ENCODE data around the gene RIC8B.

Gene RIC8B

DNA sequence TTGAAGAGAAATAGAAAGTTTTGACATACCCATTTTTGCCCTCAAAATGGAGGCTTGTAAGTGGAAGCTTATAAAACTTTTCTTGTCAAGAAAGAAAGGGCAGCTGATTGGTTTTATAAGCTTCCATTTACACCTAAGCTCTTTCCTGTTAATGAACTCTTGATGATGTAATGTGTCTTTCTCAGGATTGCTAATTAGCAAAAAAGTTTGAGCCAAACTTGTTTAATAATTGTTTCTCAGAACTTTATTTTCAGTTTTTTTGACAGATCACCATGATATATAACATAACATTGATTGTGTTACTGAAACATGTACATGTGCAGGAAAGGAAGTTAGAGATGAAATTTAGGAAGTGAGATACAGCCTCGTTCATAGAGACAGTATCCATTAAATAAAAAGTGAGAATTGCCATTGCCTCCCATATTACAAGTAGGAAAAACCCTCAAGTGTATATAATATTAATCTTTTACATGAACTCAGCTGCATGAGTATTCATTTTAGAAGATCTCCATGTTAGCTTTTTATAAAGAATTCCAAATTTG is 26.8 kb downstream of the RIC8B start:
- FAIRE-seq (no peak), DNase-seq (ENCODE audit: insufficient read length, low spot score) (no peak)
- TF ChIP-seq CTCF (IDR thresholded peaks at IDR 0.05; ENCODE audit: insufficient read depth, missing control alignments), result no peak

GRCh38 chr12:106801830-106802533 is 27.5 kb downstream of the RIC8B start:
- no peak for FAIRE-seq
- TF ChIP-seq CTCF (IDR thresholded peaks at IDR 0.05; ENCODE audit: insufficient read depth, missing control alignments), result no peak

DNA sequence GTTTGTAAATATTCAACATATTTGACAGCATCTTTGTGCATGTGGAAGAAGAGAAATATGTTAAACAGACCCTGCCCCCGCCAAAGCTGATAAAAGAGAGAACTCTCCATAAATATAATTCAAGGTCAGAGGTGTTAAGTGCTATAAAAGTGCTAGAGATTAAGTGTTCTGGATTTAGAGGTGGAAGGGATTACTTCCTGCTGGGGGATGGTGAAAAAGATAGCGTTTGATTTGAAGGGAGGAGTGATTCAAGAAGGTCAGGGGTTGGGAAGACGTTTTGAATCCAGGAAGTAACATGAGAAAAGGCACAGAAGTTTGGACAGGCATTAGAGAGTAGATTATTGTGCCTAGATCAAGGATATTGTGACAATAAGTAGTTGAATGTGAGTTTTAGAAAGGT is 30.2 kb downstream of the RIC8B start:
- no peak for DNase-seq (ENCODE audit: insufficient read length, low spot score)
- no peak for TF ChIP-seq CTCF (IDR thresholded peaks at IDR 0.05; ENCODE audit: insufficient read depth, missing control alignments)
- no peak for FAIRE-seq

More at GRCh38 chr12:106801830-106802533, 27.5 kb downstream of the RIC8B start:
- DNase-seq (ENCODE audit: insufficient read length, low spot score), result no peak

- FAIRE-seq (no peak), DNase-seq (ENCODE audit: insufficient read length, low spot score) (no peak)
- TF ChIP-seq CTCF (IDR thresholded peaks at IDR 0.05; ENCODE audit: insufficient read depth, missing control alignments), result no peak
These were observed 40.2 kb downstream of the RIC8B start for GRCh38 chr12:106814714-106815113.

DNA sequence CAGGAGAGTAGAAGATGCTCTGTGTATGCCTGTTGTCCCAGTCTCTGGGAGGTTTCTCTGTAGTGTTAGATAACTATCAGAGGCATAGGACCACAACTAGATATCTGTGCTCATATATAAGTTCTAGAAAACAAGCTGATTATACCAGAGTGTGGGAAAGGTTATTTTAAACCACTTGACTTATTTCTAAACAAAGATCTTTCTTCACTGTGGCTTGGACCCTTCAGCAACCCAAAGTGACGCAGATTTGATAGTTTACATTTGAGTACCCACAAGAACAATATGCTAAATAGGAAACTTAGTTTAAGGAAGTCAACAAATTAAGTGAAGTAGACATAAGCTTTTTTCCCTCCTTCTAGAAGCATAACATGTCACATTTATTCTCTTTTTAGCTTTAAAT is 41.3 kb downstream of the RIC8B start:
- no peak for TF ChIP-seq CTCF (IDR thresholded peaks at IDR 0.05; ENCODE audit: insufficient read depth, missing control alignments)
- DNase-seq (ENCODE audit: insufficient read length, low spot score) (no peak), FAIRE-seq (no peak)

GRCh38 chr12:106816231-106816630 is 41.7 kb downstream of the RIC8B start:
- TF ChIP-seq CTCF (IDR thresholded peaks at IDR 0.05; ENCODE audit: insufficient read depth, missing control alignments), result no peak
- FAIRE-seq (no peak), DNase-seq (ENCODE audit: insufficient read length, low spot score) (no peak)

GRCh38 chr12:106819991-106820390 is 45.5 kb downstream of the RIC8B start:
- no peak for TF ChIP-seq CTCF (IDR thresholded peaks at IDR 0.05; ENCODE audit: insufficient read depth, missing control alignments)
- DNase-seq (ENCODE audit: insufficient read length, low spot score) (no peak), FAIRE-seq (no peak)
